KMS-11 (cell line): ENCODE data around the gene NFIC.

Source experiments
- H2AFZ ChIP-seq: fragments of 200-600 bp; sonication (generic); 2 replicates; pipeline ENCODE4 v1.6.1; 2016; ENCODE audit warnings: antibody characterized with exemption, mixed run types, low read depth
- H3K27ac ChIP-seq: fragments of 200-600 bp; sonication (generic); 2 replicates; pipeline ENCODE4 v1.6.1; 2016; ENCODE audit warnings: mild to moderate bottlenecking, mixed run types
- H3K27me3 ChIP-seq: fragments of 200-600 bp; sonication (generic); 2 replicates; pipeline ENCODE4 v1.6.1; 2017; ENCODE audit warnings: mild to moderate bottlenecking, low read depth, mixed run types, moderate library complexity; ENCODE audit not compliant: insufficient read depth
- H3K36me3 ChIP-seq: fragments of 200-600 bp; sonication (generic); 2 replicates; pipeline ENCODE4 v1.6.1; 2017; ENCODE audit warnings: mild to moderate bottlenecking, mixed run types; ENCODE audit not compliant: insufficient read depth
- H3K4me1 ChIP-seq: fragments of 200-600 bp; sonication (generic); 2 replicates; pipeline ENCODE4 v1.6.1; 2016; ENCODE audit warnings: mild to moderate bottlenecking, low read depth, mixed run types; ENCODE audit not compliant: poor library complexity, severe bottlenecking
- H3K4me2 ChIP-seq: fragments of 200-600 bp; sonication (generic); 2 replicates; pipeline ENCODE4 v1.7.0; 2016; ENCODE audit warnings: mild to moderate bottlenecking, mixed run types
- H3K4me3 ChIP-seq: fragments of 200-600 bp; sonication (generic); IDR thresholded peaks from 2 replicates; pipeline ENCODE4 v1.6.1; 2017; ENCODE audit warnings: low read depth, low read length, mixed read lengths; ENCODE audit not compliant: insufficient read depth
- H3K79me2 ChIP-seq: fragments of 200-600 bp; sonication (generic); 2 replicates; pipeline ENCODE4 v1.6.1; 2016; ENCODE audit warnings: low read depth, mixed run types; ENCODE audit not compliant: insufficient read depth
- H3K9ac ChIP-seq: fragments of 200-600 bp; sonication (generic); 2 replicates; pipeline ENCODE4 v1.6.1; 2016; ENCODE audit warnings: mild to moderate bottlenecking, mixed run types
- H4K20me1 ChIP-seq: fragments of 200-600 bp; sonication (generic); 2 replicates; pipeline ENCODE4 v1.6.1; 2016; ENCODE audit warnings: mild to moderate bottlenecking, mixed run types; ENCODE audit not compliant: insufficient read depth
- CTCF ChIP-seq: fragments of 200-600 bp; sonication (generic); conservative IDR thresholded peaks from 2 replicates; pipeline ENCODE4 v1.6.1; 2017; ENCODE audit warnings: low read depth, mild to moderate bottlenecking, antibody characterized with exemption, low read length, moderate library complexity, mixed read lengths

NFIC gene

GRCh38 chr19:3466635-3467034, 100.3 kb downstream of the NFIC start:
- H2AFZ ChIP-seq: no peak overlapping the region
- no peak overlapping the region for H3K4me2 ChIP-seq
- no peaks in the 10 kb centered on the region for H3K79me2 ChIP-seq
- H3K36me3 ChIP-seq: no peaks in the 10 kb centered on the region
- no peaks in the 10 kb centered on the region for H3K4me1 ChIP-seq
- no peak for TF ChIP-seq CTCF
- H4K20me1 ChIP-seq: no peaks in the 10 kb centered on the region
- H3K27ac ChIP-seq: no peak overlapping the region
- H3K9ac ChIP-seq: no peak overlapping the region
- no peaks in the 10 kb centered on the region; the same call in 1 of the 2 replicates for H3K27me3 ChIP-seq
- H3K4me3 ChIP-seq: no peak overlapping the region

GRCh38 chr19:3467437-3468198, 101.2 kb downstream of the NFIC start:
- no peak for TF ChIP-seq CTCF
- H3K4me3 ChIP-seq: no peak overlapping the region
- H3K4me1 ChIP-seq: no peaks in the 10 kb centered on the region
- H3K4me2 ChIP-seq: no peak overlapping the region
- H2AFZ ChIP-seq: no peak overlapping the region
- H3K27ac ChIP-seq: no peak overlapping the region
- H4K20me1 ChIP-seq: no peaks in the 10 kb centered on the region
- H3K27me3 ChIP-seq: no peaks in the 10 kb centered on the region; the same call in 1 of the 2 replicates
- no peak overlapping the region for H3K9ac ChIP-seq
- no peaks in the 10 kb centered on the region for H3K79me2 ChIP-seq
- no peaks in the 10 kb centered on the region for H3K36me3 ChIP-seq

- no peak overlapping the region for H3K9ac ChIP-seq
- no peak overlapping the region for H3K4me3 ChIP-seq
- H4K20me1 ChIP-seq: no peaks in the 10 kb centered on the region
- no peak overlapping the region for H3K4me2 ChIP-seq
- no peak overlapping the region for H2AFZ ChIP-seq
- no peak overlapping the region for H3K27ac ChIP-seq
- no peaks in the 10 kb centered on the region; the same call in 1 of the 2 replicates for H3K27me3 ChIP-seq
- no peaks in the 10 kb centered on the region for H3K36me3 ChIP-seq
- H3K79me2 ChIP-seq: no peaks in the 10 kb centered on the region
- H3K4me1 ChIP-seq: no peaks in the 10 kb centered on the region
- no peak for TF ChIP-seq CTCF
Observed at GRCh38 chr19:3468211-3468610, 101.8 kb downstream of the NFIC start.

GRCh38 chr19:3469638-3470499, 103.5 kb downstream of the NFIC start:
- H2AFZ ChIP-seq: no peak overlapping the region
- no peaks in the 10 kb centered on the region for H4K20me1 ChIP-seq
- no peaks in the 10 kb centered on the region for H3K36me3 ChIP-seq
- no peak overlapping the region for H3K27ac ChIP-seq
- no peak overlapping the region for H3K9ac ChIP-seq
- no peaks in the 10 kb centered on the region for H3K4me1 ChIP-seq
- H3K79me2 ChIP-seq: no peaks in the 10 kb centered on the region
- TF ChIP-seq CTCF: no peak
- no peak overlapping the region for H3K4me3 ChIP-seq
- H3K27me3 ChIP-seq: peaks cover 13% of the 10 kb centered on the region
- no peak overlapping the region for H3K4me2 ChIP-seq
